Large intestine (tissue), 3 donors: Measurements from ENCODE around the gene RAB11FIP4. TPM values are rescaled to one million over a fixed set of nuclear protein-coding genes. Genes with fewer than 3 reads are reported as not detected.

Source experiments
- DNase-seq, 2 donors: peaks; one replicate each; pipeline versions ENCODE4 v3.0.0 to v3.0.0-alpha.2; 2013
- H3K27ac ChIP-seq: one replicate; pipeline ENCODE4 v1.5.1; 2013; ENCODE audit warnings: low read length
- H3K27me3 ChIP-seq: 2 replicates; pipeline ENCODE4 v1.6.1; 2013; ENCODE audit warnings: low read length; ENCODE audit not compliant: control insufficient read depth, insufficient read depth
- H3K36me3 ChIP-seq: 2 replicates; pipeline ENCODE4 v1.6.1; 2013; ENCODE audit warnings: low read length; ENCODE audit not compliant: control insufficient read depth, insufficient read depth
- H3K4me1 ChIP-seq: one replicate; pipeline ENCODE4 v1.6.1; 2013; ENCODE audit warnings: low read length; ENCODE audit not compliant: control insufficient read depth, insufficient read depth
- H3K4me3 ChIP-seq: one replicate; pipeline ENCODE4 v1.5.1; 2013; ENCODE audit warnings: low read length
- H3K9me3 ChIP-seq: one replicate; pipeline ENCODE4 v1.6.1; 2013; ENCODE audit warnings: mild to moderate bottlenecking, low read depth, low read length, moderate library complexity; ENCODE audit not compliant: control insufficient read depth
- WGBS: methylation state at CpG from one replicate; pipeline ENCODE4 v1.1.5; 2013; ENCODE audit warnings: low lambda C conversion rate; ENCODE audit not compliant: insufficient coverage; 5-methylcytosine and 5-hydroxymethylcytosine counted together
- polyA plus RNA-seq: library from polyadenylated mRNA; unstranded; fragments of 120-200 nt; gene quantifications from one replicate; pipeline ENCODE4 v1.2.1, GENCODE V29; 2013

RAB11FIP4 gene
- polyA plus RNA-seq, 1 donor = 18.8 TPM

DNA sequence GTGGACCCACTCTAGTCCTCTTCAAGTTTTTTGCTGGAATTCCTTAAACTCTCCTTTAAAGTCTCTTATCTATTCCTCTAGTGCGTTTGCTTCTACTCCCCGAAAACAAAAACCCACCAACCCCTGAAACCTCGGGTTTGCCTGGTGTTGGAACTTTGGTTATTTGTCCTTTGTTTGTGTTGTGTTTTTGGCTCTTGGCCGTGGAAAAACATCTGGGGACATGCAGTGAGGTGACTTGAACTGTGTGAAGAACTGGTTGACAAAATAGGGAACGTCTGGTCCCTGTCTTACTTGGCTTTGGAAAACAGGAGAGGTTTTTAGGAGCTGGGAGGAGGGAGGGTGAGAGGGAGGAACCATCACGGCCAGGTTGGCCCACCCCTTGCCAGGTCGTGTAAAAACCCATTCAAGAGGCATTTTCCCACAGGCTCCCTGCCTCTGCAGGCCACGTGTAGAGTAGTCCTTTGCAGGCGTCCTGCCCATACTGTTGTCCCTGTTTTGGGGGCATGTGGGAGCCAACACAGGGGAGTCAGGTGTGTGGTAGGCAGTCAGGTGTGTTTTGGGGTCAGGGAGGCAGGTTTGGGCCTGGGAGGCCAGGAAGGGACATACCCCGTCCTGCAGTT, 169.3 kb downstream of the RAB11FIP4 start:
- H3K4me1 ChIP-seq = peaks cover 24% of the 10 kb centered on the region
- DNase-seq = no peak

GRCh38 chr17:31561469-31562375, 170.2 kb downstream of the RAB11FIP4 start:
- no CpG with 5 or more reads among the region's 9 CpGs for WGBS
- Histone ChIP-seq H3K4me1 (peaks cover 24% of the 10 kb centered on the region), H3K9me3 (peaks cover 7% of the 10 kb centered on the region), H3K4me3 (no peak overlapping the region), H3K36me3 (no peaks in the 10 kb centered on the region), H3K27me3 (peaks cover 23% of the 10 kb centered on the region), H3K27ac (no peak overlapping the region)
- no peak for DNase-seq

More for the DNA sequence above, 169.3 kb downstream of the RAB11FIP4 start:
- no peak overlapping the region for H3K27ac ChIP-seq
- H3K36me3 ChIP-seq = no peaks in the 10 kb centered on the region
- 100% methylated on average over 1 of the region's 10 CpGs for WGBS
- peaks cover 7% of the 10 kb centered on the region for H3K9me3 ChIP-seq
- no peak overlapping the region for H3K4me3 ChIP-seq
- peaks cover 23% of the 10 kb centered on the region for H3K27me3 ChIP-seq

GRCh38 chr17:31562376-31562840, 170.9 kb downstream of the RAB11FIP4 start:
- Histone ChIP-seq H3K36me3 (no peaks in the 10 kb centered on the region), H3K9me3 (peaks cover 7% of the 10 kb centered on the region), H3K27me3 (peaks cover 23% of the 10 kb centered on the region), H3K27ac (no peak overlapping the region), H3K4me1 (peaks cover 24% of the 10 kb centered on the region), H3K4me3 (no peak overlapping the region)
- WGBS = no CpG with 5 or more reads among the region's 8 CpGs
- no peak for DNase-seq

- H3K27me3 ChIP-seq = peaks cover 23% of the 10 kb centered on the region
- H3K4me1 ChIP-seq = peaks cover 20% of the 10 kb centered on the region
- WGBS = 100% methylated on average over 1 of the region's 8 CpGs
Observed at GRCh38 chr17:31564291-31564690, 172.8 kb downstream of the RAB11FIP4 start.

GRCh38 chr17:31564883-31565301, 173.4 kb downstream of the RAB11FIP4 start:
- DNase-seq = no peak
- peaks cover 18% of the 10 kb centered on the region for H3K4me1 ChIP-seq
- H3K4me3 ChIP-seq = no peak overlapping the region
- peaks cover 3% of the 10 kb centered on the region for H3K9me3 ChIP-seq
- H3K27me3 ChIP-seq = peaks cover 18% of the 10 kb centered on the region
- H3K36me3 ChIP-seq = no peaks in the 10 kb centered on the region
- H3K27ac ChIP-seq = no peak overlapping the region
- WGBS = no CpG with 5 or more reads among the region's 6 CpGs

More at GRCh38 chr17:31564291-31564690, 172.8 kb downstream of the RAB11FIP4 start:
- no peak for DNase-seq
- no peaks in the 10 kb centered on the region for H3K36me3 ChIP-seq
- no peak overlapping the region for H3K27ac ChIP-seq
- no peak overlapping the region for H3K4me3 ChIP-seq
- H3K9me3 ChIP-seq = peaks cover 7% of the 10 kb centered on the region

DNA sequence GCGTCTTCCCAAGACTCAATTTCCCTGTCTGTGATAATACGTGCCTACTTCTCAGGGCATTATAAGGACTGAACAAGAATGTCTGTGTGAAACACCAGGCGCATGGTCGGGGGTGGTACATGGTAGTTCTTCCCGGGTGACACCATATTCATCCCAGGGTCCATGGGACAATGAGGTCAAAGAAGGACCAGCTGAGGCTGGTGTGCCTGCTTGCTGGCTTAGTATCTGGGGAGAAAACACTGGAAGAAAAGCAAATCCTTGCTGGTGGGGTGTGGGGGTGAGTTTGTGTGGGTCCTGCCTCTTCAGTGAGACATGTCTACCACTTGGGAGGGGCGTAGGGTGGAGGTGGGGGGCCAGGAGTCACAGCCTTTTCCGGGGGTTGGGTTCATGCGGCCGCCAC, 174.2 kb downstream of the RAB11FIP4 start:
- no peak for DNase-seq
- H3K36me3 ChIP-seq = no peaks in the 10 kb centered on the region
- no peak overlapping the region for H3K4me3 ChIP-seq
- no CpG with 5 or more reads among the region's 9 CpGs for WGBS
- H3K4me1 ChIP-seq = peaks cover 14% of the 10 kb centered on the region
- H3K9me3 ChIP-seq = no peaks in the 10 kb centered on the region
- no peak overlapping the region for H3K27ac ChIP-seq
- H3K27me3 ChIP-seq = peaks cover 11% of the 10 kb centered on the region

DNA sequence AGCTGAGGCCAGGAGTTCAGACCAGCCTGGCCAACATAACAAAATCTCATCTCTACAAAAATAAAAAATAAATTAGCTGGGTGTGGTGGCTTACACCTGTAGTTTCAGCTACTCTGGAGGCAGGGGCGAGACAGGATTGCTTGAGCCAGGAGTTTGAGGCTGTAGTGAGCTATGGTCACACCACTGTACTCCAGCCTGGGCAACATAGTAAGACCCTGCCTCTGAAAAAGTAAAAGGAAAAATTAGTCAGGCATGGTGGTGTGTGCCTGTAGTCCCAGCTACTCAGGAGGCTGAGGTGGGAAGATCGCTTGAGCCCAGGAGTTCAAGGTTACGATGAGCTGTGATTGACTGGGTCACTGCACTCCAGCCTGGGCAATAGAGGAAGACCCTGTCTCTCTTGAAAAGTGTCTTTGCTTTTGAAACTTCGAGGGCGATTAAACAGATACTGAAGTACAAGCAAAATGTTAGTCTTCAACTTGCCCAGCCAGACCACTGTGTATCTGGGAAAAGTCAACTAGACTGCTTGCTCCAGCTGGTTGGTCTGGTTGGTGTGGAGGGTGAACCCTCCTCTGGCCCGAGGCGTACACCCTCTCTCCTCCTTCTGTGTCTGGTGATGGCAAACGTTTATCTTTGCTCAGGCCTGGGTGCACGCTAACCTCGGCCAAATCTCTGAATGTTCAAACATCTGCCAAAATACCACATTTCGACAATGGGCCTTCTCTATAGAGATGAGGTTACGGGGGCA, 174.9 kb downstream of the RAB11FIP4 start:
- H3K4me1 ChIP-seq = peaks cover 11% of the 10 kb centered on the region
- no CpG with 5 or more reads among the region's 12 CpGs for WGBS
- DNase-seq = no peak
- no peaks in the 10 kb centered on the region for H3K9me3 ChIP-seq
- no peaks in the 10 kb centered on the region for H3K36me3 ChIP-seq
- no peak overlapping the region for H3K27ac ChIP-seq
- H3K27me3 ChIP-seq = peaks cover 4% of the 10 kb centered on the region
- no peak overlapping the region for H3K4me3 ChIP-seq

DNA sequence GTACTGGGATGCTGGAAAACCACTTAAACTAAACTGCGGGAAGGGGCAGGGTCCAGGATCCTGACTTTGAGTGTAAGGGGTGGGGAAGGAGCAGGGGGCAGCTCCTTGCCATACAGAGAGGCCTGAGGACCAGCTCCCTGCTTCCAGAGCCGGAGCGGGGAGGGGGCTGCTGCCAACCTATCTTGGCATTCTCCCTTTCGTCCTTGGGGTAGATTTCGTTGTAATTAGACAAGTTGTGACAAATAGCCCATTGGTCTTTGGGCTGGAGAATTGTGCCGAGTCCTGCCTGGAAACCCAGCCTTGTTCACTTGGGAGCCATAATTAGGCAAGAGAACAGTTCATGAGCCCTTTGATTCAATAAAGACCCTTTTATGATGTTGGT, 175.5 kb downstream of the RAB11FIP4 start:
- Histone ChIP-seq H3K27me3 (peaks cover under 1% of the 10 kb centered on the region), H3K4me3 (no peak overlapping the region), H3K36me3 (no peaks in the 10 kb centered on the region), H3K27ac (no peak overlapping the region), H3K4me1 (peaks cover 6% of the 10 kb centered on the region), H3K9me3 (no peaks in the 10 kb centered on the region)
- DNase-seq = no peak
- no CpG with 5 or more reads among the region's 6 CpGs for WGBS

- no peak overlapping the region for H3K4me3 ChIP-seq
- WGBS = no CpG with 5 or more reads among the region's 9 CpGs
- H3K27me3 ChIP-seq = no peaks in the 10 kb centered on the region
- no peaks in the 10 kb centered on the region for H3K4me1 ChIP-seq
- no peak for DNase-seq
- H3K36me3 ChIP-seq = no peaks in the 10 kb centered on the region
- H3K9me3 ChIP-seq = no peaks in the 10 kb centered on the region
- no peak overlapping the region for H3K27ac ChIP-seq
Observed at GRCh38 chr17:31568121-31568520, 176.6 kb downstream of the RAB11FIP4 start.

- Histone ChIP-seq H3K36me3 (no peaks in the 10 kb centered on the region), H3K4me3 (no peak overlapping the region), H3K9me3 (no peaks in the 10 kb centered on the region), H3K27me3 (no peaks in the 10 kb centered on the region), H3K4me1 (no peaks in the 10 kb centered on the region), H3K27ac (no peak overlapping the region)
- no CpG with 5 or more reads among the region's 7 CpGs for WGBS
- DNase-seq = no peak
Observed at GRCh38 chr17:31568539-31568938, 177.1 kb downstream of the RAB11FIP4 start.
